ENCODE data around the gene KCMF1.
A peak's percentile ranks its signal among the peaks of the same experiment; 100 is the strongest.
"Not testable (repeated sequence)": the region's sequence is repeated elsewhere in the genome, so short reads cannot be mapped to it uniquely, and the experiment has no call there.

Gene KCMF1

GRCh38 chr2:84970868-84971509, at the start of gene KCMF1:
Gene KCMF1, plus strand, starts transcription at chr2:84971161. Its CDS starts 291 bp downstream, at chr2:84971452.
- no peak for DNase-seq

DNA sequence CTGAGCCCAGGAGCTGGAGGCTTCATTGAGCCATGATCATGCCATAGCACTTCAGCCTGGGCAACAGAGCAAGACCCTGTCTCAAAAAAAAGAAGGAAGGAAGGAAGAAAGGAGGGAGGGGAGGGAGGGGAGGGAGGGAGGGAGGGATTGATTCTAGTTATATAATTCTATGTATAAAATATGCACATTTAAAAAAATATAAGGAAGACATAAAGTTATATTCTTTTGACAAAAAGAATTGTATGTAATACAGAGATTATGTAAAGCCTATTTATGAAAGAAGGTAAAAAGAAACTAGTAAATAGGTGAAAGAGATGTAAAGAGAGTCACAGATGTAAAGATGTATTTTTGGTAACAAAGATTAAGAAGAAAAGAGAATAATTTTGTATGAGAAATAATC, 48.0 kb upstream of the KCMF1 start:
- no peak for DNase-seq

GRCh38 chr2:84924173-84925106, 46.5 kb upstream of the KCMF1 start:
- no peak for DNase-seq

- DNase-seq: no peak
These were observed 45.6 kb upstream of the KCMF1 start for GRCh38 chr2:84925336-84925723.

- peak; percentile 61 for DNase-seq
These were observed 45.1 kb upstream of the KCMF1 start for GRCh38 chr2:84925724-84926376.

- no peak for DNase-seq
These were observed 43.7 kb upstream of the KCMF1 start for GRCh38 chr2:84927275-84927627.

DNA sequence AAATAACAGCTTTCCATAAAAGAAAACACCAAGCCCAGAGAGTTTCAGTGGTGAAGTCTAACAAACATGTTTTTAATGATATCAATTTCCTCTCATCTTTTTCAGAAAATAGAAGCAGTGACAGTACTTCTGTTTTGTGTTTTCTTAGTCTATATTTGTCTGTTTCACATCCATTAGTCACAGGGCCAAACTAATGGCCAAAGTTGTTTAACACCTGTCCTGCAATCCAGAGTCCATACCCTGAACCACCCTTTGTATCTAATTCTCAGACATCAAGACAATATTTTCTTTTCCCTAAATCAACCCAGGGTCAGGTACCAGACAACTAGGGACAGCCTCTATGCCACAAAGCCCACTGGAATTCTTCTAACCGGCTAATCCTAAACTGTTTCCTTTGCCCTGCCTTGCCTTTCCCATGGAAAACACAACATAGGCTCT, 39.6 kb upstream of the KCMF1 start:
- DNase-seq: no peak

GRCh38 chr2:84938194-84938879, 32.6 kb upstream of the KCMF1 start:
- no peak for DNase-seq

DNA sequence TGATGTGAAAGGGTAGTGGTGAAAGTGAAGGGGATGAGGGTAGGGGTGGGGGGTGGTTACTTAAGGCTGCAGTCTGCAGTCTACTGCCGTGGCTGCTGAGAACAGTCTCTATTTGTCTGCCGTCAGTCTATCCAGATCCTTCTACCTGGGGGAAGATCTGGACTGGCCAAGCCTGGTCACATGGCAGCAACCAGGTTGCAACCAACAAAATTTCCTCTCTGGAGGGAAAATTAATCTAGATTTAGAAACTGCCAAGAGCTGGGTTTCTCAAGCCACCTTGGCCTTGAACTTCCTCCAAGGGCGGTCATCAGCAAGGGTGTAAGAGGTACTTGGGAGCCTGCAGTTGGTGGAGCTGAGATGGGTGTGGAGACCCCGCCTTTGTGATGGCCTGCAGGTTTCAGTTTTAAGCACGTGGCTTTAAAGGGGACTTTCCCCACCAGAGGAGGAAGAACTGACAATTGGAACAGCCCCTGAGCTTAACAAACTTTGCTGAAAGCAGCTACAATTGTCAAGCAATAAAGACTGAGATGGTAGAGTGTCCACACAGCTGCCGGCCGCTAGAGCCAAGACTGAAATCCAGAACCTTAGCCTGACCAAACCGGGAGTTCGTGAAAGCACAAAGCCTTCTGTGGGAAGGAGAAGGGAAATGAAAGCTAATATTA, 31.4 kb upstream of the KCMF1 start:
- peak; percentile 23 for DNase-seq

- DNase-seq: no peak
These were observed 30.9 kb upstream of the KCMF1 start for GRCh38 chr2:84940088-84940470.

- DNase-seq: no peak
These were observed 30.0 kb upstream of the KCMF1 start for GRCh38 chr2:84940831-84941412.

DNA sequence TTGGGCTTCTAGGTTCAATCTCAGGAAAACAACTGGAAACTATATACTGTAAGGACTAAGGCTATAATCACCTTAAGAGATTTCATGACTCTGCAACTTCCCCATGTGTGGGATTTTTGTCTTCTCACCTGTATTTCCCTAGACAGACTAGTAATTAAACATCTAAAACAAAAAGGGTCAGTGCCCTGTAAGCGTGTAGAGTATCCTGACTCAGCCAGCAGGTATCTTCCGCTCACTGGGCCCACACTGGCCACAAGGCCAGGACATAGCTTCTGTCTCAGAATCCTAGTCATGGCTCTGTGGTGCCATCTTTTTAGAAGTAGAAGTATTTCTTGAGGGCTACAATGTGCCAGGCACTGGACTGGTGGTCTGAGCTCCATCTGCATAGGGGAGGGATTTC, 28.8 kb upstream of the KCMF1 start:
- no peak for DNase-seq

DNA sequence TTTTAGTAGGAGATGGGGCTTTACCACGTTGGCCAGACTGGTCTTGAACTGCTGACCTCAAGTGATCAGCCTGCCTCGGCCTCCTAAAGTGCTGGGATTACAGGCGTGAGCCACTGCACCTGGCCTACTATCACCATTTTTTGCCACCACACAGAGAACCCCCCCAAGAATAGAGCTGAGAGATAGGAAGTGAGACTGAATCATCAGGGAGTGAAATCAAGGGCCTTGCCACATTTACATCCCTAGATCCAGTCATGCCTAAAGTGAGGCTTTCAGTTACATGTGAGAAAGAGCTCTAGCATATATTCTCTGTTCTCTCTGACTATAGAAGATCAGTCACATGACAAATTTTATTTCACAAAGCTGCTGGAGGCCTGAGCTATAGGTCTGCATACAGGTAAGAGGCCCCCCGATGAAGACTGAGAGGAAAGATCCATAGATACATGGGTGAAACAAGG, 28.0 kb upstream of the KCMF1 start:
- DNase-seq: no peak

DNA sequence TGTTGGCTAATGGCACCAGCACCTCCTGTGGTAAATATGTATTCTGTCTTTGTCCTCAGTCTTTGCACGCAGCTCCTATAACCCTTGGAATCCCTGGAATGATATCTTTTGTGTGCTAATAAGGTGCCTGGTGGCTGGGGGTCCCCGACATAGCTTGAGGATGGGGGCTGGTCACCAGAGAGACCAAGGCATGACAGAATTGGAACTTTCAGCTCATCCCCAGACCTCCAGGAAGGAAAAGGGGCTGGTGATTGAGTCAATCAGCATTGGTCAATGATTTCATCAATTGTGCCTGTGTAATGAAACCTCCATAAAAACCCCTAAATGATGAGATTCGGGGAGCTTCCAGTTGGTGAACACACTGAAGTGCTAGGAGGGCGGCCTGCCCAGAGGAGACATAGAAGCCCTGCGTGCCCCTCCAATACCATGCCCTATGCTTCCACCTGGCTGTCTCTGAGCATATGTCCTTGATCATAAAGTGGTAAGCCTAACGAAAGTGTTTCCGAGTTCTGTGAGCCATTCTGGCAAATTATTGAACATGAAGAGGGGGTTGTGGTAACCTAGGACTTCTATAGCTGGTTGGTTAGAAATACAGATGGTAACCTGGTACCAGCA, 26.6 kb upstream of the KCMF1 start:
- DNase-seq: no peak

DNA sequence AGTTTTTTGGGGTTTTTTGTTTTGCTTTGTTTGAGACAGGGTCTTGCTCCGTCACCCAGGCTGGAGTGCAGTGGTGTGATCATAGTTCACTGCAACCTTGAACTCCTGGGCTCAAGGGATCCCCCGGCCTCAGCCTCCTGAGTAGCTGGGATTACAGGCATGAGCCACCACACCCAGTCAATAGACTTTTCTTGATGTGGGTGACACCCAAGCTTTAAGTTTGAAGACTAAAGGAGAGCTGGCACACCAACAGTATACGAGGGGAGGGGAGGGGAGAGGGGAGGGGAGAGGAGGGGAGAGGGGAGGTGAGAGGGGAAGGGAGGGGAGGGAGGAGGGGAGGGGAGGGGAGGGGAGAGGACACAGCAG, 25.1 kb upstream of the KCMF1 start:
- not testable (repeated sequence) for DNase-seq

- peak; percentile 50 for DNase-seq
These were observed 24.6 kb upstream of the KCMF1 start for GRCh38 chr2:84946204-84947009.

DNA sequence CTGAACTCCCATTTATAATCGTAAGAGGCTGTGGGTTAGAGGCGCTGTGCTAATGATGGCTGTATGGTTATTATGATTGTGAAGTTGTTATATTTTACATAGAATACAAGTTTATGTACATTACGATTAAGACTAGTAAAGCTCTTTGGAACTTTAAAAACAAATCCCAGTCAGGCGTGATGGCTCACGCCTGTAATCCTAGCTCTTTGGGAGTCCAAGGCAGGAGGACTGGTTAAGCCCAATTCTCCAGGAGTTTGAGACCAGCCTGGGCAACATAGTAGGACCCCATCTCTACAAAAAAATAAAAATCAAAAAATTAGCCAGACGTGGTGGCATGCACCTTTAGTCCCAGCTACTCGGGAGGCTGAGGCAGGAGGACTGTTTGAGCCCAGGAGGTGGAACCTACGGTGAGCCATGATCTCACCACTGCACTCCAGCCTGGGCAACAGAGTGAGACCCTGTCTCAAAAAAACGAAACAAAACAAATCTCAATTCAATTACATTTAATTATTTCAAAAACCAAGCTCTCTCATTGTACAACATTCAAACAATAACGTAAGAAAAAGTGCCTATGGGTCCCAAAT, 23.9 kb upstream of the KCMF1 start:
- no peak for DNase-seq

GRCh38 chr2:84953535-84953934, 17.4 kb upstream of the KCMF1 start:
- DNase-seq: no peak

- DNase-seq: no peak
These were observed 16.6 kb upstream of the KCMF1 start for GRCh38 chr2:84954329-84954728.

All from SIG-M5 (cell line).